Hepatocyte (in vitro differentiated cells): ENCODE results near the gene PNMA1. TPM values are rescaled to one million over a fixed set of nuclear protein-coding genes. Genes with fewer than 3 reads are reported as not detected.

Experiments used
- DNase-seq: peaks from one replicate; pipeline ENCODE4 v3.0.0-alpha.2; 2016; ENCODE audit warnings: low spot score
- H2AFZ ChIP-seq: fragments of 200-600 bp; sonication (generic); 2 replicates; pipeline ENCODE4 v1.6.0; 2016; ENCODE audit warnings: antibody characterized with exemption, mild to moderate bottlenecking
- H3K27ac ChIP-seq: fragments of 200-600 bp; sonication (generic); 2 replicates; pipeline ENCODE4 v1.5.1; 2016; ENCODE audit warnings: mild to moderate bottlenecking
- H3K27me3 ChIP-seq: fragments of 200-600 bp; sonication (generic); 2 replicates; pipeline ENCODE4 v1.6.1; 2016
- H3K36me3 ChIP-seq: fragments of 200-600 bp; sonication (generic); replicated peaks from 2 replicates; pipeline ENCODE4 v1.5.1; 2016; ENCODE audit warnings: low read depth; ENCODE audit not compliant: insufficient read depth
- H3K4me1 ChIP-seq: fragments of 200-600 bp; sonication (generic); 2 replicates; pipeline ENCODE4 v1.5.1; 2016; ENCODE audit warnings: mild to moderate bottlenecking, moderate library complexity; ENCODE audit not compliant: insufficient read depth
- H3K4me2 ChIP-seq: fragments of 200-600 bp; sonication (generic); 2 replicates; pipeline ENCODE4 v1.6.0; 2016
- H3K4me3 ChIP-seq: fragments of 200-600 bp; sonication (generic); 2 replicates; pipeline ENCODE4 v1.5.1; 2016; ENCODE audit warnings: mild to moderate bottlenecking
- H3K79me2 ChIP-seq: fragments of 200-600 bp; sonication (generic); 2 replicates; pipeline ENCODE4 v1.6.0; 2017; ENCODE audit warnings: mild to moderate bottlenecking
- H3K9me2 ChIP-seq: fragments of 200-600 bp; sonication (generic); replicated peaks from 2 replicates; pipeline ENCODE4 v1.6.0; 2017; ENCODE audit warnings: mild to moderate bottlenecking; ENCODE audit not compliant: insufficient read depth
- H3K9me3 ChIP-seq: fragments of 200-600 bp; sonication (generic); 2 replicates; pipeline ENCODE4 v1.5.1; 2016; ENCODE audit warnings: low read depth, mild to moderate bottlenecking
- H4K20me1 ChIP-seq: fragments of 200-600 bp; sonication (generic); 2 replicates; pipeline ENCODE4 v1.6.0; 2016; ENCODE audit warnings: mild to moderate bottlenecking; ENCODE audit not compliant: insufficient read depth, poor library complexity, severe bottlenecking
- CTCF ChIP-seq: fragments of 200-600 bp; sonication (generic); IDR thresholded peaks from 2 replicates; pipeline ENCODE4 v1.5.1; 2016; ENCODE audit warnings: antibody characterized with exemption, mild to moderate bottlenecking; ENCODE audit not compliant: poor library complexity
- EZH2 ChIP-seq: fragments of 200-600 bp; sonication (generic); IDR thresholded peaks from 2 replicates; pipeline ENCODE4 v1.6.1; 2016; ENCODE audit warnings: antibody characterized with exemption, mild to moderate bottlenecking, borderline replicate concordance
- EZH2phosphoT487 ChIP-seq: fragments of 200-600 bp; sonication (generic); IDR thresholded peaks from one replicate; pipeline ENCODE4 v1.6.1; 2018; ENCODE audit warnings: antibody characterized with exemption, mild to moderate bottlenecking, low read depth, moderate library complexity; ENCODE audit not compliant: unreplicated experiment, severe bottlenecking
- WGBS: methylation state at CpG from one replicate; pipeline ENCODE4 v1.1.6; 2016; ENCODE audit warnings: low lambda C conversion rate; ENCODE audit errors: missing lambda C conversion rate; 5-methylcytosine and 5-hydroxymethylcytosine counted together
- polyA plus RNA-seq: library from polyadenylated mRNA; unstranded; fragments of >200 nt; fragmentation: Nextera tagmentation; extraction: Ambion mirVana; gene quantifications from 2 replicates; pipeline ENCODE4 v1.2.1, GENCODE V29; 2016
- total RNA-seq: library from RNA; depleted of rRNA; stranded (reverse); fragments of >200 nt; gene quantifications from 2 replicates; pipeline ENCODE4 v1.2.3, GENCODE V29; 2014

PNMA1 gene
- total and polyA plus RNA-seq, 2 experiments from 2014 or later = 27.3 to 45.7 TPM

DNA sequence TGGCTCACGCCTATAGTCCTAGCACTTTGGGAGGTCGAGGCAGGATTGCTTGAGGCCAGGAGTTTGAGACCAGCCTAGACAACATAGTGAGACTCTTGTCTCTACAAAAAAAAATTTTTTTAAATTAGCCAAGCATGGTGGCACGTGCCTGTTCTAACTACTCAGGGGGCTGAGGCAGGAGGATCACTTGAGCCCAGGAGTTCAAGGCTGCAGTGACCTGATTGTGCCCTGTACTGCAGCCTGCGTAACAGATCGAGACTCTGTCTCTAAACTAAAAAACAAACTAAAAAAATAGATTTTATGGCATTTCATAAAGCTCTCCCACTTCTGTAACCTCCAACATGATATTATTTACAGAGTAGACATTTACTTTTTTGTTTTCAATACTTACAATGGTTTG lies 29.6 kb downstream of the PNMA1 start:
- Histone ChIP-seq H4K20me1 (no peaks in the 10 kb centered on the region), H3K4me2 (no peak overlapping the region), H3K4me3 (no peak overlapping the region), H3K27me3 (no peaks in the 10 kb centered on the region), H3K36me3 (no peaks in the 10 kb centered on the region), H3K79me2 (no peaks in the 10 kb centered on the region), H3K9me2 (no peaks in the 10 kb centered on the region), H3K27ac (no peak overlapping the region), H2AFZ (no peak overlapping the region), H3K9me3 (no peaks in the 10 kb centered on the region), H3K4me1 (no peaks in the 10 kb centered on the region)
- WGBS = 94% methylated on average over 5 of the region's 5 CpGs
- TF ChIP-seq CTCF = no peak
- no peak for TF ChIP-seq EZH2
- TF ChIP-seq EZH2phosphoT487 = no peak
- DNase-seq = no peak

DNA sequence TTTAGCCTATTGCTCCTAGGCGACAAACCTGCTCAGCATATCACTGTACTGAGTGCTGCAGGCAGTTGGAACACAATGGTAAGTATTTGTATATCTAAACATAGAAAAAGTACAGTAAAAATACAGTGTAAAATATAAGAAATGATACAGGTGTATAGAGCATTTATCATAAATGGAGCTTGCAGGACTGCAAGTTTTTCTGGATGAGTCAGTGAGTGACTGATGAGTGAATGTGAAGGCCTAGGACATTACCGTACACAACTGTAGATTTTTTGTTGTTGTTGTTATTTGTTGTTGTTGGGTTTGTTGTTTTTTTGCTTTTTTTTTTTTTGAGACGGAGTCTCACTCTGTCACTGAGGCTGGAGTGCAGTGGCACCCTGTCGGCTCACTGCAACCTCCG lies 33.4 kb downstream of the PNMA1 start:
- WGBS = 96% methylated on average over 5 of the region's 5 CpGs
- Histone ChIP-seq H3K36me3 (no peaks in the 10 kb centered on the region), H3K9me3 (no peaks in the 10 kb centered on the region), H3K79me2 (no peaks in the 10 kb centered on the region), H3K27ac (no peak overlapping the region), H3K4me3 (no peak overlapping the region), H3K27me3 (no peaks in the 10 kb centered on the region), H4K20me1 (no peaks in the 10 kb centered on the region), H2AFZ (no peak overlapping the region), H3K4me1 (no peaks in the 10 kb centered on the region), H3K9me2 (no peaks in the 10 kb centered on the region), H3K4me2 (no peak overlapping the region)
- TF ChIP-seq CTCF = no peak
- no peak for TF ChIP-seq EZH2
- TF ChIP-seq EZH2phosphoT487 = no peak
- no peak for DNase-seq

GRCh38 chr14:73678698-73679097 lies 35.5 kb downstream of the PNMA1 start:
- H2AFZ ChIP-seq = no peak overlapping the region
- H3K4me3 ChIP-seq = no peak overlapping the region
- 96% methylated on average over 4 of the region's 4 CpGs for WGBS
- H3K79me2 ChIP-seq = no peaks in the 10 kb centered on the region
- H3K9me3 ChIP-seq = no peaks in the 10 kb centered on the region
- no peak overlapping the region for H3K4me2 ChIP-seq
- H3K27ac ChIP-seq = no peak overlapping the region
- no peak for DNase-seq
- TF ChIP-seq CTCF = no peak
- no peak for TF ChIP-seq EZH2phosphoT487
- TF ChIP-seq EZH2 = no peak
- H3K9me2 ChIP-seq = no peaks in the 10 kb centered on the region
- H3K27me3 ChIP-seq = no peaks in the 10 kb centered on the region
- no peaks in the 10 kb centered on the region for H3K4me1 ChIP-seq
- no peaks in the 10 kb centered on the region for H3K36me3 ChIP-seq
- H4K20me1 ChIP-seq = no peaks in the 10 kb centered on the region

DNA sequence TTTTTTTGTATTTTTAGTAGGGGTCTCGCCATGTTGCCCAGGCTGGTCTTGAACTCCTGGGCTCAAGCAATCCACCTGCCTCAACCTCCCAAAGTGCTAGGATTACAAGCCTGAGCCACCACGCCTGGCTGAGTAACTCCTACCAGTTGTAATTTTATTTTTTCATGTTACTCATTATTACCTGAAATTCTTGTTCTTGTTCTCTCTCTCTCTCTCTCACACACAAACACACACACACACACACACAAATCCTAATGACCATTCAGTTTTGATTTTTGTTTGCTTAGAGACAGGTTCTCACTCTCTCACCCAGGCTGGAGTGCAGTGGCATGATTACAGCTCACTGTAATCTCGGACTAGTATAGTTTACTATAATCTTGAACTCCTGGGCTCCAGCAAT lies 39.2 kb downstream of the PNMA1 start:
- no peak overlapping the region for H3K4me3 ChIP-seq
- no peaks in the 10 kb centered on the region for H3K4me1 ChIP-seq
- H3K79me2 ChIP-seq = no peaks in the 10 kb centered on the region
- H3K9me2 ChIP-seq = no peaks in the 10 kb centered on the region
- 89% methylated on average over 3 of the region's 3 CpGs for WGBS
- DNase-seq = no peak
- no peak overlapping the region for H2AFZ ChIP-seq
- H3K9me3 ChIP-seq = no peaks in the 10 kb centered on the region
- no peaks in the 10 kb centered on the region for H4K20me1 ChIP-seq
- H3K4me2 ChIP-seq = no peak overlapping the region
- H3K36me3 ChIP-seq = no peaks in the 10 kb centered on the region
- no peaks in the 10 kb centered on the region for H3K27me3 ChIP-seq
- TF ChIP-seq EZH2phosphoT487 (no peak), CTCF (no peak), EZH2 (no peak)
- no peak overlapping the region for H3K27ac ChIP-seq
